GM21390 (cell line): ENCODE data around the gene NEURL1B.

ENCODE experiments used
- ATAC-seq: cut with Tn5 transposase; IDR thresholded peaks from one replicate; pipeline ENCODE4 v1.9.1; 2021; ENCODE audit not compliant: unreplicated experiment

Gene NEURL1B

GRCh38 chr5:172713113-172713808 lies 72.2 kb downstream of the NEURL1B start:
- ATAC-seq = no peak

- ATAC-seq = no peak
Observed at GRCh38 chr5:172713809-172714490, 72.9 kb downstream of the NEURL1B start.

GRCh38 chr5:172714491-172715420 lies 73.7 kb downstream of the NEURL1B start:
- ATAC-seq = peak; percentile 82

GRCh38 chr5:172715421-172715780 lies 74.3 kb downstream of the NEURL1B start:
- ATAC-seq = no peak

GRCh38 chr5:172715931-172716682 lies 75.0 kb downstream of the NEURL1B start:
- no peak for ATAC-seq

- ATAC-seq = no peak
Observed at GRCh38 chr5:172716796-172717313, 75.8 kb downstream of the NEURL1B start.

- no peak for ATAC-seq
Observed at GRCh38 chr5:172717481-172718195, 76.6 kb downstream of the NEURL1B start.

GRCh38 chr5:172718527-172719114 lies 77.6 kb downstream of the NEURL1B start:
- ATAC-seq = no peak

GRCh38 chr5:172719211-172719610 lies 78.1 kb downstream of the NEURL1B start:
- ATAC-seq = no peak

- no peak for ATAC-seq
Observed at GRCh38 chr5:172720655-172721054, 79.6 kb downstream of the NEURL1B start.

- ATAC-seq = no peak
Observed at GRCh38 chr5:172721455-172722326, 80.6 kb downstream of the NEURL1B start.

- ATAC-seq = no peak
Observed at GRCh38 chr5:172722327-172722815, 81.3 kb downstream of the NEURL1B start.

GRCh38 chr5:172723508-172723907 lies 82.4 kb downstream of the NEURL1B start:
- no peak for ATAC-seq

GRCh38 chr5:172724242-172725183 lies 83.5 kb downstream of the NEURL1B start:
- no peak for ATAC-seq

GRCh38 chr5:172725273-172725672 lies 84.2 kb downstream of the NEURL1B start:
- ATAC-seq = no peak

GRCh38 chr5:172725785-172726184 lies 84.7 kb downstream of the NEURL1B start:
- ATAC-seq = no peak

GRCh38 chr5:172726966-172727365 lies 85.9 kb downstream of the NEURL1B start:
- no peak for ATAC-seq
